ENCODE measurements around the gene HMGN4. TPM values are rescaled to one million over a fixed set of nuclear protein-coding genes. Genes with fewer than 3 reads are reported as not detected.

Gene HMGN4
- total and polyA plus RNA-seq, 9 of the 15 experiments (the other 6 are each of a cell fraction or from before 2014, with no cell fraction given) = 35.4 to 134 (median 94.1) TPM

DNA sequence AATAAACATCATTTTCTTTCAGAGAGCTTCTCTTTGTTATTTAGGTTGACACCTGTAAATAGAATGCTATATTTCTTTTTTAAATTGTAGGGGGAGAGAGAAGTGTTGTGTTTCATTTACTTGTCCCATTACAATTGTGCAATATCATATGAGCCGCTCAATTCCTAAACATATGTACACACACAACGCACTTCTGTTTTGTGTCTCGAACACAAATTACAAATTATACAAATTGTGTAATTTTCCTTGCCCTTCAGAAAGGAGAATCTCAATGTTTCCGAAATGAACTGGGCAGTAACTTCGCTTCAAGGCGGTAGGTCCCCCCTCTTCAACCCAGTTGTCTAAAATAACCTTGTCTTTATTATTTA is 55.9 kb downstream of the HMGN4 start (continued):
- TF ChIP-seq, protein P1, sequence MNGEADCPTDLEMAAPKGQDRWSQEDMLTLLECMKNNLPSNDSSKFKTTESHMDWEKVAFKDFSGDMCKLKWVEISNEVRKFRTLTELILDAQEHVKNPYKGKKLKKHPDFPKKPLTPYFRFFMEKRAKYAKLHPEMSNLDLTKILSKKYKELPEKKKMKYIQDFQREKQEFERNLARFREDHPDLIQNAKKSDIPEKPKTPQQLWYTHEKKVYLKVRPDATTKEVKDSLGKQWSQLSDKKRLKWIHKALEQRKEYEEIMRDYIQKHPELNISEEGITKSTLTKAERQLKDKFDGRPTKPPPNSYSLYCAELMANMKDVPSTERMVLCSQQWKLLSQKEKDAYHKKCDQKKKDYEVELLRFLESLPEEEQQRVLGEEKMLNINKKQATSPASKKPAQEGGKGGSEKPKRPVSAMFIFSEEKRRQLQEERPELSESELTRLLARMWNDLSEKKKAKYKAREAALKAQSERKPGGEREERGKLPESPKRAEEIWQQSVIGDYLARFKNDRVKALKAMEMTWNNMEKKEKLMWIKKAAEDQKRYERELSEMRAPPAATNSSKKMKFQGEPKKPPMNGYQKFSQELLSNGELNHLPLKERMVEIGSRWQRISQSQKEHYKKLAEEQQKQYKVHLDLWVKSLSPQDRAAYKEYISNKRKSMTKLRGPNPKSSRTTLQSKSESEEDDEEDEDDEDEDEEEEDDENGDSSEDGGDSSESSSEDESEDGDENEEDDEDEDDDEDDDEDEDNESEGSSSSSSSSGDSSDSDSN (IDR thresholded peaks at IDR 0.05; ENCODE audit: borderline replicate concordance in 1 of 2, low read depth in 2 of 2, low read length in 2 of 2) = no peak
- TF ChIP-seq ZNF764 (CRISPR knock-in tag; IDR thresholded peaks at IDR 0.05; ENCODE audit: low read depth) (no peak), ZZZ3 (IDR thresholded peaks at IDR 0.05) (no peak), FUS (optimal IDR thresholded peaks at IDR 0.05; ENCODE audit: low read depth, low read length) (no peak), CEBPB (tag; IDR thresholded peaks at IDR 0.05) (peak; percentile 94), CHAMP1 (IDR thresholded peaks at IDR 0.05) (no peak), PHB (CRISPR knock-in tag; IDR thresholded peaks at IDR 0.05) (no peak), SMAD1 (IDR thresholded peaks at IDR 0.05; ENCODE audit: low read depth, low read length, partially characterized antibody) (no peak), ZKSCAN1 (IDR thresholded peaks at IDR 0.05; ENCODE audit: low read depth, low read length) (0 out of 2 replicates have a peak, but pooled peaks have one; percentile 8), MAFF (IDR thresholded peaks at IDR 0.05; ENCODE audit: low read length) (no peak), PTTG1 (tag; IDR thresholded peaks at IDR 0.05; ENCODE audit: low read depth) (no peak), CHD2 (IDR thresholded peaks at IDR 0.05; ENCODE audit: low read depth, low read length) (no peak), TAF9B (IDR thresholded peaks at IDR 0.05; ENCODE audit: partially characterized antibody) (no peak), SMARCA5 (IDR thresholded peaks at IDR 0.05) (no peak)
- TF ChIP-seq, protein P2, sequence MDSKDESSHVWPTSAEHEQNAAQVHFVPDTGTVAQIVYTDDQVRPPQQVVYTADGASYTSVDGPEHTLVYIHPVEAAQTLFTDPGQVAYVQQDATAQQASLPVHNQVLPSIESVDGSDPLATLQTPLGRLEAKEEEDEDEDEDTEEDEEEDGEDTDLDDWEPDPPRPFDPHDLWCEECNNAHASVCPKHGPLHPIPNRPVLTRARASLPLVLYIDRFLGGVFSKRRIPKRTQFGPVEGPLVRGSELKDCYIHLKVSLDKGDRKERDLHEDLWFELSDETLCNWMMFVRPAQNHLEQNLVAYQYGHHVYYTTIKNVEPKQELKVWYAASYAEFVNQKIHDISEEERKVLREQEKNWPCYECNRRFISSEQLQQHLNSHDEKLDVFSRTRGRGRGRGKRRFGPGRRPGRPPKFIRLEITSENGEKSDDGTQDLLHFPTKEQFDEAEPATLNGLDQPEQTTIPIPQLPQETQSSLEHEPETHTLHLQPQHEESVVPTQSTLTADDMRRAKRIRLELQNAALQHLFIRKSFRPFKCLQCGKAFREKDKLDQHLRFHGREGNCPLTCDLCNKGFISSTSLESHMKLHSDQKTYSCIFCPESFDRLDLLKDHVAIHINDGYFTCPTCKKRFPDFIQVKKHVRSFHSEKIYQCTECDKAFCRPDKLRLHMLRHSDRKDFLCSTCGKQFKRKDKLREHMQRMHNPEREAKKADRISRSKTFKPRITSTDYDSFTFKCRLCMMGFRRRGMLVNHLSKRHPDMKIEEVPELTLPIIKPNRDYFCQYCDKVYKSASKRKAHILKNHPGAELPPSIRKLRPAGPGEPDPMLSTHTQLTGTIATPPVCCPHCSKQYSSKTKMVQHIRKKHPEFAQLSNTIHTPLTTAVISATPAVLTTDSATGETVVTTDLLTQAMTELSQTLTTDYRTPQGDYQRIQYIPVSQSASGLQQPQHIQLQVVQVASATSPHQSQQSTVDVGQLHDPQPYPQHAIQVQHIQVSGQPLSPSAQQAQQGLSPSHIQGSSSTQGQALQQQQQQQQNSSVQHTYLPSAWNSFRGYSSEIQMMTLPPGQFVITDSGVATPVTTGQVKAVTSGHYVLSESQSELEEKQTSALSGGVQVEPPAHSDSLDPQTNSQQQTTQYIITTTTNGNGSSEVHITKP (IDR thresholded peaks at IDR 0.05; ENCODE audit: partially characterized antibody) = peak; percentile 56

Data from K562 (cell line).